ENCODE data around the gene AGPAT2.
"Not testable (repeated sequence)": the region's sequence is repeated elsewhere in the genome, so short reads cannot be mapped to it uniquely, and the experiment has no call there.

AGPAT2 gene

DNA sequence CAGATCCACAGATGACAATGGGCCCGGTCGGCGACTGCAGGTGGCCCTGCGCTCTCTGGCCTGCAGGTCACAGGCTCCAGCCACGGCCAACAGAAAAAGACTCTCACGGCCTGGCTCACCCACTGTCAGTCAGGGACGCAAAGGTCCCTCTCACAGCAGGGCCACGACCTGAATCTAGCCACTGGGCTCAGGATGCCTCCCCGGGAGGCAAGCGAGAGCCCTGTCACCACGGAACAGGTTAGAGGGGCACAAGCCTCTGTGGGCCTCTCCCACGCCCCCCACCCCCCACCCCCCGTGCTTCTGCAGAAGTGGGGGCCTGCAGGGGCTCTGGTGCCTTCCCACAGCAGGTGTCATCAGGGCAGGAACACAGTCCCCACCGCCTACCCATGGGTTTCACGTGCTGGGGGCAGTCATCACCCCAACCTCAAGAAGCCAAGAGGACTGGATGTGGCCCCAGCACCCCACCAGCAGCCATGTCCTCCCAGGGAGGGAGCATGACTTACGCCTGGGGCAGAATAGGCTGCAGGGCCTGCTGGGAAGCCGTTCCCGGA lies 41.8 kb downstream of the AGPAT2 start:
- DNase-seq (ENCODE audit: low spot score), result no peak

DNA sequence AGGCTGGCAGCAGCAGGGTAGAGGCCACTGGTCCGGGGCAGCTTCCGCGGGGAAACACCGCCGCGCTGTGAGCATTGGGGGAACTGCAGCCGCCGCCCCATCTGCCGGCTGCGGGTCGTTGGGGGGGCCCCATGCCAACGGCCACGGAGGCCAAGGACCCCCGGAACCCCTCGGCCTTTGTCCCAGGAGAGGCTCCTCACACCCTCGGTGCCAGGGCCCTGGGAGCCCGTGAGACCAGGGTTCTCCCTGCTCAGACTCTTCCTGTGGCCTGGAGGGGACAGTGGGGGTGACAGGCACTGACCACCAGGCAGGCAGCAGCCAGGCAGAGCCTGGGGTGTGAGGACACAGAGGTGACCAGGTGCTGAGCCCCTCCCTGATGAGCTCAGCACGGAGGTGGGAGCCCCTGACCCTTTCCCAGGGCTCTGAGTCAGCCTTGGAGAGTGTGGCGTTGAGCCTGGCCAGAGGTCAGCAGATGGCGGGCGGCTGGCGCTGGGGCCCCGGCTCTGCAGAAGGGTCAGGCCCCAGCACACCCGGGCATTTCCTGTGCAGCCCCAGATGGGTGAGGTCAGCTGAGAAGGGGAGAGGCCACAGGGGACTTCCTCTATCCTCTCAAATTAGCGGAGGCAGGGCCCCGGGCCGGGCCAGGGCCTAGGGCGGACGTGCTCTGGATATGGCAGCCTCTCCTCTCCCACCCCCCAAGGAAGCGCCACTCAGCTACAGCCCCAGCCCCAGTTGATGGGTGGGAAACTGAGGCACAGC lies 42.5 kb downstream of the AGPAT2 start:
- peak; percentile 76 for DNase-seq (ENCODE audit: low spot score)

DNA sequence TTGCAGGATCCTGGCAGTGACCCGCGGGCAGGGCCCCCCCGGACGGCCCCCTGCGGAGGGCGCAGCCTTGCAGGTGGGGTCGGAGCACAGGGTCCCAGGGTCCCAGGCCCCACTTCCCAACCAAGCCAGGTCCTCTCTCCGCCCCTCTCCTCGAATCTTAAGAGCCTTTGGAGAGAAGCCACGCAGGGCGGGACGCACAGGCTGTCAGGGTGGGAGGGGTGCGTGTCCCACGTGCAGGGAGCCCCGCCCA lies 43.0 kb downstream of the AGPAT2 start:
- DNase-seq (ENCODE audit: low spot score), result no peak

DNA sequence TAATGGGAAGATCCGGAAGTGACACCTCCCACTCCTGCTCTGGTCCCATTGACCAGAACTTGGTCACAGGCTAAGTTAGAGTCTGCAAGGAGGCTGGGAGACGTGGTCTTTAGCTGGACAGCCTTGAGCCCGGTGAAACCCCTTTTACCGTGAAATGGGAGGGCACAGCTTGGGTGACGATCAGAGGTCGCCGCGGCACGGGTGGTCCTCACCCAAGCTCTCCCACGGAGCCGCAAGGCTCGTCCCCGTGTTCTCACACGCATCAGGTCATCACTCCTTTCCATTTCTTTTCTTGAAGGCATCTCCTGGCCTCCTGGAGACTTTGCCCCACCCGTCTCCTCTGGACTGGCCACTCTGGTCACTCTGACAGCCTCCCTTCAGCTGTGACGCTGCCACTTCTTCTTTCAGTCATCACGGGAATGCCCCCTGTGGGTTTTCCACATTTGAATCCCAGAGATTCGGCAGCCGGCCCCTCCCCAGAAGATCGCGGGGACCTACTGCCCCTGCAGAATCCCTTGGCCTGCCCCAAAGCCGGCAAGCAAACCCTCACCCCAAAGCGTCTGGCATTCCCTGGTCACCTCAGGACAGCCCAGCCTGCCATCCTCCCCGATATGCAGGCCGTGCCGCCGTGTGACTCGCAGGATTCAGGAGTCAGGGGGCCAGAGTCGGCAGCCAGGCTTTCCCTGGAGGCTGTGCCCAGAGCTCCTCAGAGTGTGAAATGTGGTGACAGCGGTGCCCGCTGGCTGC lies 43.5 kb downstream of the AGPAT2 start:
- DNase-seq (ENCODE audit: low spot score), result no peak

DNA sequence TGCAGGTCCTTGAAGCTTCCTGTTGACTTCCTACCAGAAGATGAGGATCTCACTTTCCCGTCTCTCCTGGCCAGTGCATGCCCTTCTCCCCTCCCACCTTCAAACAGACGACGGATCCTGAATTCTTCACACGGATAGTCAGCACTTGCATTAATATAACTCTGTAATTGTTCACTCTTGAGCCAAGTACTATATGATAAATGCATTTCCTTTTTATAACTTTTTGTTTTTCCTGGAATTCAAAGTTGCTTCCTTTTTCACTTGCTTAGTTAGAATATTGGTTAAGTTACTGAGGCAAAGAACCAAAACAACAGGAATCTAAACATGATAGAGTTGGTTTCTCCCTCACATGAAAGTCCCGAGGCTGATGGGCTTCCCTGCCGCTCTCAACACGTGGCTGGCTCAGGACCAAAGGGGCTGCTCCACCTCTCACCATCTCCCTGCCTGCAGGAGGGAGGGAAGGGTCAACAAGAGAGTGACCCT lies 44.8 kb downstream of the AGPAT2 start:
- DNase-seq (ENCODE audit: low spot score), result no peak

DNA sequence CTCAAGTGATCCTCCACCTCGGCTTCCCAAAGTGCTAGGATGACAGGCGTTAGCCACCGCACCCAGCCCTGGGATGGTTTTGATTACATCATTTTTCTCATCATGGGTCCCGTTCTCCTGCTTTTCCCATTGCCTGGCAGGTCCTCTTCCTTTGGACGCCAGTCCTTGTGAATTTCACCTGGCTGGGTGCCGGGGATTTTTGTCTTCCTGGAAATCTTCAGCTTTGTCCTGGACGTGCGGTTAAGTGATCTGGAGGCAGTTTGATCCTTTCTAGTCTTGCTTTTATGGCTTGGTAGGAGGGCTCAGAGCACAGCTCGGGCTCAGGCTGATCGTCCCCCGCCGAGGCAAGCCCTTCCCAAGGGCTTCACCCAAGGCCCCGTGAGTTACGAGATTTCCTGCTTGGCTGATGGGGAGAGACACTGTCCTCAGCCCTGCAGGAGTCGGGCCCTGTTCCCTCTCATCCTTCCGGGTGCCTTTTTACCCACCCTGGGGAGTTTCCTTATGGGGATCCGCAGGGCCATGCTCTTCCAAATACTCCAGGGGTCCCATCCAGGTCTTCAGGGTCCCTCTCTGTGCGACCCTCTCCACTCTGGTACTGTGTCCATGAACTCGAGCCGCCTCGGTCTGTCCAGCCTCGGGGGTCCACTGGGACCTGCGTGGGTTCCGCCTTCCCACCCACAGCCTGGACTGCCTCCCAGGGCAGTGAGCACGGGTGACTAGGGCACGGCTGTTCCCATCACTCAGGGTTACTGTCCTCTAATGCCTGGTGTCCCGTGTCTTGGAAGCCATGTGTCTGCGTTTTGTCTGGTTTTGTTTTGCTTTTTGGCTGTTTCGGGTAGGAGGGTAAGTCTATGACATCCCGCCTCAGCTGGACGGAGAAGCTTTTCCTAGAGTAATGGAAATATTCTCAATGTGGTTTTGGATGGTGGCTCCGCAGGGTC lies 46.8 kb downstream of the AGPAT2 start:
- DNase-seq (ENCODE audit: low spot score), result no peak

DNA sequence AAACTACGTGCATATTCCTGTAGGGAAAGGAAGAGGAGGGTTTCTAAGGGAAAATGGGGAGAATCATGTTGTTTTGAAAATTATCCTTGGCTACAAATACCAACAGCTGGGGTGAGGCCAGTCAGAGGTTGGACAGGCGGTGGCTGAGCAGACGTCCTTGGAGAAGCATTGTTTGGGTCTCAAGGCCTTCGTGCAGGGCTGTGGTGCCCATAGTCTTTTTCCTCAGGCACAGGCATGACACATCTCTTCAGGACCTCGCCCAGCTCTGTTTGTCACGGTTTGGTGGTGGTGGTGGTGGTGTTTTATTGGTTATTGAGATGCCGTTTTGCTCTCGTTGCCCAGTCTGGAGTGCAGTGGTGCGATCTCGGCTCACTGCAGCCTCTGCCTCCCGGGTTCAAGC lies 52.4 kb downstream of the AGPAT2 start:
- DNase-seq (ENCODE audit: low spot score), result no peak

DNA sequence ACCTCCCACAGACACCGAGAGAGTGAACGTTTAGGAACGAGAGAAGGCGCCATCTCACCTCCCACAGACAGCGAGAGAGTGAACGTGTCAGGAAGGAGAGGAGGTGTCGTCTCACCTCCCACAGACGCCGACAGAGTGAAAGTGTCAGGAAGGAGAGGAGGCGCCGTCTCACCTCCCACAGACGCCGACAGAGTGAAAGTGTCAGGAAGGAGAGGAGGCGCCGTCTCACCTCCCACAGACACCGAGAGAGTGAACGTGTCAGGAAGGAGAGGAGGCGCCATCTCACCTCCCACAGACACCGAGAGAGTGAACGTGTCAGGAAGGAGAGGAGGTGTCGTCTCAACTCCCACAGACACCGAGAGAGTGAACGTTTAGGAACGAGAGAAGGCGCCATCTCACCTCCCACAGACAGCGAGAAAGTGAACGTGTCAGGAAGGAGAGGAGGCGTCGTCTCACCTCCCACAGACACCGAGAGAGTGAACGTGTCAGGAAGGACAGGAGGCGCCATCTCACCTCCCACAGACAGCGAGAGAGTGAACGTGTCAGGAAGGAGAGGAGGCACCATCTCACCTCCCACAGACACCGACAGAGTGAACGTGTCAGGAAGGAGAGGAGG lies 54.7 kb downstream of the AGPAT2 start:
- DNase-seq (ENCODE audit: low spot score), result not testable (repeated sequence)

DNA sequence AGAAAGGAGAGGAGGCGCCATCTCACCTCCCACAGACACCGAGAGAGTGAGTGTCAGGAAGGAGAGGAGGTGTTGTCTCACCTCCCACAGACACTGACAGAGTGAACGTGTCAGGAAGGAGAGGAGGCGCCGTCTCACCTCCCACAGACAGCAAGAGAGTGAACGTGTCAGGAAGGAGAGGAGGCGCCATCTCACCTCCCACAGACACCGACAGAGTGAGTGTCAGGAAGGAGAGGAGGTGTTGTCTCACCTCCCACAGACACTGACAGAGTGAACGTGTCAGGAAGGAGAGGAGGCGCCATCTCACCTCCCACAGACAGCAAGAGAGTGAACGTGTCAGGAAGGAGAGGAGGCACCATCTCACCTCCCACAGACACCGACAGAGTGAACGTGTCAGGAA lies 55.2 kb downstream of the AGPAT2 start:
- not testable (repeated sequence) for DNase-seq (ENCODE audit: low spot score)

DNA sequence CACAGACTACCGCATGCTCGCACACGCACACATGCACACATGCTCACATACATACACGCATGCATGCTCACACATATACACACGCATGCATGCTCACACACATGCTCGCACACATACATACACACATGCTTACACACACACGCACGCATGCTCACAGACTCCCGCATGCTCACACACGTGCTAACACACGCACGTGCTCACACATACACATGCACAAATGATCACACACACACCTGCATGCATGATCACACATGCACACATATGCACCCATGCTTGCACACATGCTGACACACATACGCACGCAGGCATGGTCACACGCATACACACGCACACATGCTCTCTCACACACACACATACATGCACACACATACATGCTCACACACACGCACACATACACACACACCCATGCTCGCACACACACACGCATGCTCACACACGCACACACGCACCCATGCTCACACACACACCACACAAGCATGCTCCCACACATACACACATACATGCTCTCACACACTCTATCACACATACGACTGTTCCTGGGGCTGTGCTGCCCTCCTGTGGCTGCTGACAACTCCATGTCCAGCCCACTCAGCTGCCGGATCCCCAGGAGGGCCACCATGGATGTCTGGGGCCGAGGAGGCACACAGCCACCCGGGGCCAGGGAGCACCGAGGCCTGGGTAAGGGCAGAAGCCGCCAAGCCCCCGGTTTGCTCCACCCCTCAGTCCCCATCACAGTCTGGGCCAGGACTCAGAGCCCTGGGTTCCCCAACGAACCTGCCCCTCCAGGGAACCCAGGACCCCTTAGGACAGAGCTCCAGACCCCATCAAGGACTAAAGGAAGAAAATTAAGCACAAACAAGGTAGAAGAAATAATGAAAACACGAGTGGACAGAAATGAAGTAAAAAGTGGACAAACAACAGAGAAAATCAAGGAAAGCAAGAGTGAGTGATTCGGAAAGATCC lies 55.9 kb downstream of the AGPAT2 start:
- peak; percentile 80 for DNase-seq (ENCODE audit: low spot score)

DNA sequence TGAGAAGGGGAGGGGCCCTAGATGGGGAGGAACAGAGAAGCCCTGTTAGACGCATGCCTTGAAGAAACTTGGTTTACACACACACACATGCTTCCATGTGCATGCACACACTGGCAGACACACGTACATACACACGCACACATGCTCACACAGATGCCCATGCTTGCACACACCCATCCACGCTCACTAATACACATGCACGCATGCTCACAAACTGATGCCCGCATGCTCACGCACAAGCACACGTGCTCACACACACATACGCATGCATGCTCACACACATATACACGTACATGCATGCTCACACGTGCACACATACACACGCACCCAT lies 56.6 kb downstream of the AGPAT2 start:
- DNase-seq (ENCODE audit: low spot score), result no peak

DNA sequence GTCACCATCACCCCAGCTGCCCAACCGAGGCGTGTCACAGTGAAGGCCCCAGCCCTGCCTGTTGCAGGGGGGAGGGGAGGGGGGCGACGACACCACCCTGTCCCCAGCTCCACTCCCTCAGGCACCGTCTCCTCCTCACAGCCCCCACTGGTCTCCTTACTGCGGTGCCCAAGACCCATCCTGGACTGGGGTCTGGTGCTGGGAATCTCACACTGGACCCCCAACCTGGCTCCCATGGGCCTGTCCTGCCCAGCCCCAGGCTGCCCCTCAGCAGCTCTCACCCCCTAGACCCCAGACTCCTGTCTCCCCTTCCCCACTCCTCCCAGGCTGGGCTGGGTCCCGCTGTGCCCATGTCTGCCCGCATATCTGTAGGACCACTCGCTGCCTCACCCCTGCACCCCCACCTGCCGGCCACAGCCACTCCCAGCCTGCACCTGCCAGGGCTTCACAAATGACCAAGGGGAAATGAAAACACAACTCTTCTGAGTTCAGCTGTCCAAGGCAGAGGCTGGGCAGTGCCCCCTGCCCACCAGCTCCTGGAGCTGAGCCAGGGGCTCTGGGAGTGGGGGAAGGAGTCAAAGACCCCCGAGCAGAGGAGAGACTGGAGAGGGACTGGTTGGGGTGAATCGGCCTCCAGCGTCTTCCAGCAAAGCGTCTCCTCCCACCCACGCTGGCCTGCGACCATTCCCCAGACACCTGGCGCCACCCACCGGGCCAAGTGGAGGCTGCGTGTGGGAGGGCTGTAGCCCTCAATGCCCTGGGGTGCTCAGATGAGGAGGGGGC lies 57.2 kb downstream of the AGPAT2 start:
- no peak for DNase-seq (ENCODE audit: low spot score)

DNA sequence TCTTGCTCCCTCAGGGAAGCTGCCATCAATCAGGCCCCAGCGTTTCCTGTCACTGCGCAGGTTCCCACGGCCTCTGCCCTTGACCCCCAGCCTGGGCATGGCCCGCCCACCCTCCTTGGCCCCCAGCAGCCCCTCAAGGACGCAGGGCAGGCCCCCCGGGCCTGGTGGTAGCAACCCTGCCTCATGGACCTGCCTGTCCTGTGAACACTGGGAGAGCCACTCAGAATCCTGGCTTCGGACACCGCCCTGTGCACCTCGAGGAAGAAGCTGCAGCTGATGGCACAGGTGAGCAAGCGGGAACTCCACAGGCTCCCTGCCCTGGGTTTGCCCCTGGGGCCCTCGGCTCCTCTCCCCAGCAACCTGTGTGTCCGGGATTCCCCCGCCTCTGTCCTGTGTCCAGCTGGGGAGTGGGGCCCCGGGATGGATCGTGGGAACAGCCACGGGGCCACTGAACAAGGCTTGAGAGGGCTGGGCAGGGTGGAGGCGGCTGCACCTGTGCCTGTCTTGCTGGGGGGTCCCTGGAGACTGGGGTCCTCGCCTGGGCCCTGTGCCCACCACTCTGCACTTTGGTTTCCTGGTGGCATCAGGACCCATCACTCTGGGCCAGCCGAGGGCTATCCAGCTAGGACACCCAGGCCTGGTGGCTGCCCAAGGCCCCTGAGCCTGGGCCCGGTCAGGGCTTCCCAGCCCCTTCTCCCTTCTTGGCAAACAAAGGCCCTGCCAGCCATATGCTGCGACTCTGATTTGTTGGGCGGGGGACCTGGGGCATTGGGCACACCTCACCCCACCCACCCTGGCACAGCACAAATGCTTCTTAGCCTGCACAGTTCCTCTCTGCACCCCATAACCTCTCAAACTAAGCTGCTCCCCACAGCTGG lies 58.0 kb downstream of the AGPAT2 start:
- no peak for DNase-seq (ENCODE audit: low spot score)

DNA sequence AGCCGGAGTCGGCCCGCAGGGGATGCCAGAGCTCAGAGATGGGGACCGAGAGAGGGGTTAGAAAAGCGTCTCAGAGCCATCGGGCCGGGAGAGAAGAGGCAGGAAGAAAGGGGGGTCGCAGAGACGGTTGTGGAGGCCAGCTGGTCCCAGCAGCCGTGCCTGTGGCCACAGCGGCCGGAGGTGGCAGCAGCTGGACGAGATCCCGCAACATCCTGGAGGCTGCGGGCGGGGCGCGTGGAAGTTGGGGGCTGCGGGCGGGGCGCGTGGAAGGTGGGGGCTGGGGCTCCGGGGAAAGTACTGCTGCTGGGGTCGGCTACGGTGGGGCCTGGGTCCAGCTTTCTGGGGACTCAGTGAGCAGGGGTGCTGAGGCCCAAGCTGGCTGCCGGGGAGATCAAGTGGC lies 59.0 kb downstream of the AGPAT2 start:
- DNase-seq (ENCODE audit: low spot score), result no peak

DNA sequence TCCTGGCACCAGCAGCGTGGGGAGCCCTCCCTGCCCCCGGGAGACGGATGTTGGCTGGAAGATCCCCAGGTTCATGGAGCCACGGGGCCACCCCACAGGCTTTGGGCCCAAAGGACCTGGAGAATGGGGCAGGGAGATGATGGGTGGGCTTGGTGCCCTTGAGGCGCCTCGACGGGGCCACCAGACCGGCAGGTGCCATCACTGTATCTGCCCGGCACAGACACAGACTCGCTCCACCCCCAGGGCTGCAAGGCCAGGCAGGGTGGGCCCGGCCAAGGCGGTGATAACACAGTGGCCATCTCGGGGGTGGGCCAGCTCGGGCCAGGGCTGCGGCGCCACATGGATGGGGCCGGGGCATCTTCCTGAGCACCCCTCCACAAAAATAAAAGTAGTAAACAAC lies 59.6 kb downstream of the AGPAT2 start:
- DNase-seq (ENCODE audit: low spot score), result no peak

DNA sequence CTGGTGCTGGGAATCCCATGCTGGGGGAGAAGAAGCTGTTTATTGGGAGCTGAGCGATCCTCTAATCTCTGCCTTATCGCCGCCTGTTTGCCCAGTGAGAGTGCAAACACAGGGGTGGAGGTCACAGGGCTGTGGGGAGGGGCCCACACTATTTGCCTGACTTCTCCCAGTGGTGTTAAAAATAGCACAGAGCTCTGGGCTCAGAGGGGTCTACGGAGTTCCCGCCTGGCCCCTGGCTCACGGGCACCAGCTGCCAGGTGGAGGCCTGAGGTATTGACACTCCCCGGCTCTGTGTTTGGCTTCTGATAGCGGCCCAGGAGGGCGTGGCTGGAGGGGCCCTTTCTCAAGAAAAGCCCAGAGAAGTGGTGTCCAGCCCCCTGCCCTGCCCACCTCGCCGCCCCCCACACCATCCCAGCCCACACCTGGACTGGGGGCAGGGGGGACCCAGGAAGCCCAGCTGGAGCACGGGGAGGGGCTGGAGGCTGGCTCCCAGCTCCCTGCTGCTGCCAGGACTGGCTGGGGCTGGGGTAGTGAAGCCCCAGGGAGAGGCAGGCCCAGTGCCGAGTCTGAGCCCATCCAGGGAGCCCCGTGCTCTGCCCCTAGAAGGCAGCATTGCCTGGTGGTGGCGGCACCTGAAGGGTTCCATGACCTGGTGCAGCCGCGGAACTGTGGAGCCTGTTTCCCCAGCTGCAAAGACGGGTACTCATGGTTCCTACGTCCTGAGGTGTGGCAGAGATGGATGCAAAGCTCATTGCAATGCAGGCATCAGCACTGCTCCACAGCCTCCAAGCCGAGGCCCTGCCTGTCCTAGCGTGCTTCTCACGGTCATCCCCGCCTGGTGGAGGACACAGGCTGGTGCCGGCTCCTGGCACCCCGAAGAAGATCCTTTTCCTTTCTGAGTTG lies 60.3 kb downstream of the AGPAT2 start:
- DNase-seq (ENCODE audit: low spot score), result no peak

DNA sequence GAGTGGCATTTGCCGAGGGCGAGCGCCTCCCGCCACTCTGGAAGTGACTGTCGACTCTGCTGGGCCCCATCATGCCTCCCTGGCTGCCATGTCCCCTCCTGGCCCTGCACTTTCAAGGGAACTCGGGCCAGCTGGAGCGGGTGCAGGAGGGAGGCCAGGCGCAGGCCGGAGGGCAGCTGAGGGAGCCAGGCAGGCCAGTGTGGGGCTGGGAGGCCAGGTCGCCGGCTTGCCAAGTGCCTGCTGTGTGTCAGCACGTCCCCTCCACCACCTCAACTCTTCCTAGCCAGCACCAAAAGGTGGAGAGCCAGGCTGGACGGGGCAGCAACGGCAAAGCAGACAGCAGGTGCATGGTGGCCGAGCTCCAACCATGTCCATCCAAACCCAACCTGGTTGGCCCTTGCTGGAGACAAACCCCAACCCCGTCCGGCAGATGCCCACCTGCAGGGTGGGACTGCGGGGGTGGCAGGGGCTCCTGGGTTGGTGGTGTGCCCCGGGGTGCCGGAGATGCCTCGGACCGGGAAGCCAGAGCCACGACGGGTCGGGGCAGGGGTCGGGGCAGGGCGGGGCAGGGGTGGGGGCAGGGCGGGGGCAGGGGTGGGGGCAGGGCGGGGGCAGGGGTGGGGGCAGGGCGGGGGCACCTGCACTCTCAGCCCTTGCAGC lies 61.1 kb downstream of the AGPAT2 start:
- DNase-seq (ENCODE audit: low spot score), result no peak
